ENCODE results near the gene MGLL.

MGLL gene

DNA sequence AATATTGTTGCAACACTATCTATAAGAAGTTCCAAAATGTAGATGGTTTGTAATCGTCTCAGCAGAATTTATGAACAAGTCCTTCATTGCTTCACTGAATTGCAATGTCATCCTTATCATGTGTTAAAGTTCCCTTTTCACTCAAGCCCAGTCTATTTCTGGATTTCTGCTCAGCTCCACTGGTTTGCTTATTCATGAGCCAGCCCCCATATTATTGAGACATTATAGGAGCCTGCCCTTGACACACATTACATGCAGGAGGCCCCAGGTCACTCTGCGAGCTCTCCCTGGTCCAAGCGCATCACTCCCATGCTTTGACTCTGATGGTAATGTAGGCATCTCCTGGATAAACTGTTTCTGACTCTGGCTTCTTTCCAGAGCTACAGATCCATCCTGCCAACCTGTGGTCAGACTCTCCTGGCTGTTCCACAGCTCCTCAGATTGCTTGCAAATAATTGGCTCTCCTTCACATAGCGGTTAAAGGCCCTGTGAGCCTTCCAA, 92.7 kb downstream of the MGLL start:
- no peak for DNase-seq (ENCODE audit: extremely low read depth in 1 of 2, low read depth in 1 of 2)

DNA sequence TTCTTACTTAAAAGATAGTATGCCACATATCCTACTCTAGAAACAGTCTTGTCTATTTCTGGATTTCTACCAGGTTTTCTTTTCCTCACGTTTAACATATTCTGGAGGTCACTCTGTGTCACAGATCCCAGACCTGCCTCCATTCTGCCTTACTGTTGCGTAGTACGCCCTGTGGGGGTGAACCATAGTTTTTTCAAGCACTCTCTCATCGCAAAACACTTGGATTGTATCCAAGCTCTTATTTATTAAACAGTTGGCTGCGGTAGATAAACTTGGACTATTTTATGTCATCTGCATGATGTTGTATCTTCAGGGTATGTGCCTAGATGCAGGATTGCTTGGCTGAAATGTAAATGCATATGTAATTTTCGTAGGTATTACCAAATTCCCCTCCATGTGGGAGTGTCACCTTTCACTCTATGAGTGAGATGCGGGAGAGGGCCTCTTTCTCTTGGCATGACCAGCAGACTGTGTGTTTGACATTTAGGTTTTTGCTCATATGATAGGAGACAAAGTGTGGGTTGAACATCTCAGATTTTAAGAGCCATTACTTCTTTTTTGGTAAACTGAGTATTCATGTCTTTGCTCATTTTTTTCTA, 93.8 kb downstream of the MGLL start:
- no peak for DNase-seq (ENCODE audit: extremely low read depth in 1 of 2, low read depth in 1 of 2)

DNA sequence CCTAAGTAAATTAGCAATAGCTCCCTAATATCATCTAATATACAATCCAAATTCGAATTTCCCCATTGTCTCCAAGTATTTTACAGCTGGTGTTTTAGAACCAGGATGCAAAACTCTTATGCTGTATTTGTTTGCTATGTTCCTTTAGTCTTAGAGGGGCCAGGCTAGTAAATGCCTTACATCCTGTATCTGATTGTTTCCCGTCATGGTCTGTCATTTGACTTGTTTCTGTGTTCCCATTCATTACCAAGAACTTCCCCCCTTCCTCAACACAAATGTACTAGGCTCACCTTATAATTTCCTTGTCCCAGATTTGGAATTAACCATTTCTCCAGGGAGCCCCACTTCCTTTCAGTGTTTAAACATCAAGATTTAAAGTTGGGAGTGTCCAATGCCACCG, 95.4 kb downstream of the MGLL start:
- no peak for DNase-seq (ENCODE audit: extremely low read depth in 1 of 2, low read depth in 1 of 2)

DNA sequence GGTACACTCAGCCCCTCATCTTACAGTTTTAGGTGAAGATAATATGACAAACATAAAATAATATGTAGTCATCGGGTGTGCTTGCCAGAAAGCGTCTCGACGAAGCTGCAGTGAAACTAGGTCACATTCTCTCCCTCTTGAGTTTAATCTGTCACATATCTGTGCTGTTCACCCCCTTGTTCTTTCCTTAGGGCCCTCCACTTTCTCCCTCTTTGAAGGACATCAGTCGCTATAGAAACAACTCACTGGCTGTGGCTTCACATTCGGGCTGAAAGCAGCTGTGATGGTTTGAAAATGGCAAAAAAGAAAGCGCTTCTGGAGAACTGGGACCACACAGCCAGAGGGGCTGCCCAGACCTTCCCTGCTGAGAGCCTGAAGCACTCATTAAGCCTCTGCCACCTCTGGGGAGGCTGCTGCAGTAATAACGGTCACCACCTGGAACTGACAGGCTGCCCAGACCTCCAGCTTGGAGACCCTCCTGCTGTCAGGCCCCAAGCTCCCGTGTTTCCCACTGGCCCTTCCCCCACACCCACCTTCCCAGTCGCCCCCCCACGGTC, 99.2 kb downstream of the MGLL start:
- DNase-seq (ENCODE audit: extremely low read depth in 1 of 2, low read depth in 1 of 2) = no peak

DNA sequence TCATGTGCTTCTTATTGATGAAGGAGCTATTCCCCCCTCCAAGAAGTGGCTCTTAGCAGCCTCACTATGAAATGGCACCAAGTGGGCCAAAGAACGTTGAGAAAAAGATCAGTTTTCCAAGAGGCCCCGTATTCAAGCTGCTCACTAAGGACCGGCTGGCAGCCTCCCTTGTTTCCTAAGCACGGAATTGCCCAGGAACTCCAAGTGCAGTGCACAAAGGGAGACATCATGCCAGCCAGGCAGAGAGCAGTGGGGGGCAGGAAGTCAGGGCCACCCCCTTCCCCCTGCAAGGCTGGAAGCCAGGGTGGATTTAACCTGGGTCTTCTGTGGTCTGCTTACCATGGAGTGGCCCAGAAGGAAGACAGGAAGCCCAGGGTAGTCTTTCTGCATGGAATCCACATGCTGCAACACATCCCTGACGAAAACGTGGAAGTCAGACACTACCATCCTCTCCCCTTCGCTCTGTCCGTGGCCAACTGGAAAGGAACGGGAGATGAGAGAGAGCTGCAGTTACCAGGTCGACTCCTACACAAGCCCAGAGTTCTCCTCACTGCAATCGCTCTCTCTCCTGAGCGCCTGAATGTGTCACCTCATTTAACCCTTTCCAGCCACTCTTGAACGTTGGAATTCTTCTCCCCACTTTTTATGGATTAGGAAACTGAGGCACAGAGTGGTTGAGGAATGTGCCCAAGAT, 100.1 kb downstream of the MGLL start:
- no peak for DNase-seq (ENCODE audit: extremely low read depth in 1 of 2, low read depth in 1 of 2)

DNA sequence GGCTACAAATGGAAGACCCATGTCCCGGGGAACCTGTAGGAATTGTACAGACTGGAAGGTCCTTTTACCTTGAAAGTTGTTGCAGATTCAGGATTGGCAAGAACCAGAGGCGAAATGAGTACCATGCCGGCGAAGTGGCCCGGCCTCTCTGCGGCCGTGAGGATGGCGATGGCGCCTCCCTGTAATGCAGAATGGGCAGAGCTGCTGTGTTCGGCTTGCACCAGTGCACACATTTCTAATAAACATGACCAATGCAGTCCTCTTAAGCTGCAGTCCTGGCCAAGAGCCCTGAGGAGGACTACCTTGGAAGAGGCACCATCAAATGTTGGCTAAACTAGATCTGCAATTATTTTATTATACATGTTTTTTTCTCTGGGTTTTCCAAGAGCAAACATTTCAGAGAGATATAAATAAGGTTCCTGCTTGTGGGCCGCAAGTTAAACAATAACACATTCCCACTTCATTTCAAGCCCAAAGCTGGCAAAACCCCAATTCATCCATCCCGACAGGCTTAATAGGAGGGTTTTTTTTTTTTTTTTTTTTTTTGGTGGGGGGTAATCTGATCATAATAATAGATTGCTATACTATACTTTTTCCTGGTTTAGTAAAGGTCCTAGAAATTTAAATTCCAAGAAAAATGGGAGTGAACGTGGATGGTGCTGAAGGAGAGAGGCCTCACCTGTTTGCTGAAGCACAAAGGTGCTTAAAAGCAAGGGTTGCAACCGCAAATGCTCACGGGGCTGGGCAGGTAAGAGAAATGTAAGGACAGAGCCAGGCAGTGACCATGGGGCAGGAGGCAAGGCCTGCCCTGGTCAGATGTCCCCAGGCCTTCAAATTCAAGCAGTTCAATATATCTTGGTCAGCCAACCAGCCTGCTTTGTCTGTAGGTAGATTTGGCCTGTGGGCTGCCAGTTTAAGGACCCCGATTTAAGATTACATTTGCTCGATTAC, 101.1 kb downstream of the MGLL start:
- DNase-seq (ENCODE audit: extremely low read depth in 1 of 2, low read depth in 1 of 2) = no peak

DNA sequence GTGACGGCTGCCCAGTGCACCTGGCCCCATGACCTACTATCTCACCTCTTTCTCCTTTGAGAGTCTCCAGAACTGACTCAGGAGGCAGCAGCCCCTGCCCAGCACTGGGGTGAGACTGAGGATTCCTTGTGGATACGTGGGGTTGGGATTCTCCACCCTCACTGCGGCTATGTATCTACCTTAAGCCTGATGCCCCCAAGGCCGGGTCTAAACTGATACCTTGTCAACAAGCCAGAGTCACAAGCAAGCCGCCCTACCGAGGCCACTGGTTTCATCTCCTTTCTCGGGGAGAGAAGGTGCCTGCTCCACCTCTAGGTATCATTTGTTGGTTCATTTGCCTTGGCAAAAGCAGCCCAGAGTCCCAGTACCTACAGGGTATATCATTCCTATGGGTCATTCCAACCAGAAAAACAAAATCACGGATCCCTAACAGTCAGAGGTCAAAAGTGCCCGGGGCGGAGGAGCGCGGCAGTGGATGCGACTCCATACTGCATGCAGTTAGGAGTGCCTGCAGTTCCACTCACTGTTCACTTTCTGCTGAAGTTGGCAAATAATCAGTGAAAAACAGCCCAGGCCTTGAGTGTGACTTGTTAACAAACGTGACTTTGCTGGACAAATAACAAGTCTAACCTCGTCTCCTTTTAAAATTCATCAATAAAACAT, 102.0 kb downstream of the MGLL start:
- no peak for DNase-seq (ENCODE audit: extremely low read depth in 1 of 2, low read depth in 1 of 2)

DNA sequence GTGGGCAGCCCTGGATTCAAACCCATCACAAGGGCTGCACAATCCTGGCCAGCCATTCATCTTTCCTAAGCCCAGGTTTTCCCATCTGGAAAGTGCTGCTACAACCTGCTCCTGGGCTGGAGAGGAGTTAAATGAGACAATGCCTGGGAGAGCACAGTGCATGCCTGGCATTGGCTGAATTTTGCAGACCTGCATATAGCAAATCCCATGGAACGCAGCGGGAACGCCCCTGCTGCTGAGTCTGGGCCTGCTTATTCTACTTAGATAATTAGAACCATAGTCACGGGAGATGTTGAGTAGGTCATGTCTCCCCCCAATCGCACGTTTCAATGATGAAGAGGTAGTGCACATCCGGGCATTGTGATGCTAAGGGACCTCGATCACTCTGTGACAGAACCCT, 102.9 kb downstream of the MGLL start:
- DNase-seq (ENCODE audit: extremely low read depth in 1 of 2, low read depth in 1 of 2) = no peak

DNA sequence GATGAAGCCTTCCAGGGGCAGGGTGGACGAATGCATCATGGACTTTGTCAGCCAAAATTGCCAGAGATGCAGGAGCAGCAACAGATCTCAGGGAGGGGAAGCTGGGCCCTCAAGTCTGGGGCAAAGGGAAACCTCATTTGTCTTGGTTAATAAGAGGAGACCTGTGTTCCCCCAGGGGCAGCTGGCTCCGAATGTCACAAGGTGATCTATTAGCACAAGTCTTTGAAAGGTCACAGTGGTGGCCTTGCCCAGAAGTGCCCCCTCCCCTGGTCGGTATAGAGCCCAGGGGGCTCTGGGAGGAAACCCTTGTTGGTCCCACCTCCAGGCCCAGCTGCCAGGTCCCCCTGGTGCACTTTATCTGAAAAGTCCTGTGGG, 103.4 kb downstream of the MGLL start:
- DNase-seq (ENCODE audit: extremely low read depth in 1 of 2, low read depth in 1 of 2) = no peak

DNA sequence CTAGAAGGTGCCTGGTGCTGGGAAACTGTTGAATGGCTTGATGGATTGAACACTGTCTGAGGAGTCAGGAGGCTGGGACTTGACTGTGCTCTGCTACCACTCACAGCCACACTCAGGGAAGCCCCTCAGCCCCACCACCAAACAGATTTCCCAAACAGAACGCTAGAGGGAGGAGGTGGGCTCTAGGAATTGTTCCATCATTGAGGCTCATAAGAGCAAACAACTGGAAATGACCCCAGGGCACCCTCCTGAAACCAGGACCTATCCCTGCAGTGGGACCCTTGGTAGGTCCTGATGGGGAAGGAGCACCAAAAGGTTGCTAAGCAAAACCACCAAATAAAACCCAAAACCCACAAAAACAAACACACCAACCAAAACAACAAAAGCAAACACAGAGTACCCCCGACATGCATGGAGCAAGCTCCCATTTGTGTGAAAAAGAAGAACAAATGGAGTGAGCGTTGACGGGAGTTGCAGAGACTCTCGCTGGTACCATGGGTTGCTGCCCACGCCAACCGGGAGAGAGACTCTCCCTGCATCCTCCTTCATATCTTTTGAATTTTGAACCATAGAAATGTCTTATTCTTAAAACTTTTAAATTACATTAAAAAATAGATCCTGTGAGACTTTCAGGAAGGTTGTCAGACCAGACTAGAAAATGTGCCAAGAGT, 103.9 kb downstream of the MGLL start:
- no peak for DNase-seq (ENCODE audit: extremely low read depth in 1 of 2, low read depth in 1 of 2)

DNA sequence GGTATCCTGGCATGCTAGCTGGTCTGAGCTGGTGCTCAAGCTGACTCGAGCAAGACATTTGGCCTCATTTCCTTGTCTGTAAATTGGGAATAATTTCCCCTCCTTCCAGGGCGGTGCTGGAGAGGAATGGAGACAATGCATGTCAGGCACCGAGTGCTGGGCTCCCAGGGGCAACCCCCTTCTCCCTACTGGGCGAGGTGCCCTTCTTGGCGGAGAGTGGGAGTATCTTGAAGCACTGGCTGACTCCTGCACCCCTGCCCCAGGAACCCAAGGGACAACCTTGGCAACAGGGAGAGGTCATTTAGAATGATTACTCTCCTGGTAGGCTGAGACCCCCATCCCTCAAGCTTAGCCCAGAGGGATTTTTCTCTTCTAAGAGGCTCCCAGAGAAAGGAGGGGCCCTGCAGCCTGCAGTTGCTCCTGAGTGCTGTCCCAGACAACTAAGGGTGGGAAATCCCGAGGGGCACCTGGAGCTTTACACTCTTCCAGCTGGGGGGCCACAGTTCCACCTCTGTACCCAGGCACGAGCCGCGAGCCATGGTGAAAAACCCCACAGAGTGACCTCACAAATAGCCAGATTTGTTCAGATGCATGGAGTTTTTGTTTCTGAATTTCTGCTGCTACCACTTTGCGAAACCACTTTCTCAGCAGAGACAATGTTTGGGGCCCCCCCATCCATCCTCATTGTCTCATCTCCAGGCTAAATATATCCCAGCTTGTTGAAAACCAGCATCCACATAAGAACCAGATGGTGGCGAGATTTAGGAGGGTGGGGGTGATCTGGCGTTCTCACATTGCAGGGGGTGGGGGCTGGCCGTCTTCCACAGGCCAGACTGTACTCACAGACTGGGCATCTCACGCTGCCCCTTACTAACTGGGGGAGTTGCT, 104.7 kb downstream of the MGLL start:
- no peak for DNase-seq (ENCODE audit: extremely low read depth in 1 of 2, low read depth in 1 of 2)

DNA sequence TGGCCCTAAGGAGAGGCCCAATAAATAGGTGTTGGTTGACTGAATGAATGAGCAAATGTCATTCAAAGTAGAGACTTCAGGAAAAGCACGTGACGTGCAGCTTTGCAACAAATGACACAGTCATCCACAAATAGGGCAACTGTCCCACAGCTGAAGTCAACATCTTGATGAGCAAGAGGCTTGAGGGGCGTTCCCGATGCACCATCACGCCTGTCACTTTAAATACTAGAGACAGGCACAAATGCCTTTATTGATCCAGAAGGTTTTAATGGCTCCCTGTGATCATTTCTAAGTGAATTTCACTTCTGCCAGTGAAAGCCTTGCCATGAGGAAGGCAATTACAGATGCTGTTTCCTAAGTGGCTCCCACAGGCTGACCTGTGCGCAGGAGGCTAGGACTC, 105.9 kb downstream of the MGLL start:
- no peak for DNase-seq (ENCODE audit: extremely low read depth in 1 of 2, low read depth in 1 of 2)

DNA sequence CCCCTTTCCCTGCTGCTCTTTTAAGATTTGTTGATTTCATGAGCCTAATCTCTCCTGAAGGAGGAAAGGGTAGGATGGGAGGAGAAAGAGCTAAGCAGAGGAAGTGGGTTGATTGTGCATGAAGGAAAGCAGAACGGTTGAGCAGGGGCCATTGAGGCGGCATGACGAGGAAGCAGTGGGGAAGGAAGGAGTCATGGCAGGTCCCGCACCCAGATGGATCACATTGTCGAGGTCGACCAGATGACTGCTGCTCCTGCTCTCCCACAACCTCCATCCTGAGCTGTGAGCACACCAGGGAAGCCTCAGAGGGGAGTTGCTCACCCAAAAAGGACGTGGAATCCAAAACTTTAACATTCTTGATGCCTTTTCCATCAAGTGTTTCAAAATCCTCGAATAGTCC, 106.8 kb downstream of the MGLL start:
- DNase-seq (ENCODE audit: extremely low read depth in 1 of 2, low read depth in 1 of 2) = no peak

DNA sequence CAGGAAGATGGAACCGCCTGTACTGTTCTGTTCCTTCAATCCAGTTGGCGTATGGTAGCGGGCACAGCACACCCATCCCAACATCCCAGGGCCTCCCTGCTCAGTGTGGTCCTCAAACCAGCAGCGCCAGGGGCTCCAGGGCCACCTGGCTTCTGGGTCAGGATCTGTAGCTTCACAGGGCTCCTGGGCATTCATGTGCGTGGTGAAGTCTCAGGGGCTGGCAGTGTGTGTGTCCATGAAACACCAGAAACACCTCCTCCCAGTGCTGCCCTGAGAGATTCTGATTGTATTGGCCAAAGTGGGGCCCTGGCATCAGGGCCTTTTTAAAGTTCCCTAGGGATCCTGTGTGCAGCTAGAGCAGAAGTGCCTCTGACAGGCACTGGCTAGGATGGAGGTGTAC, 107.4 kb downstream of the MGLL start:
- DNase-seq (ENCODE audit: extremely low read depth in 1 of 2, low read depth in 1 of 2) = no peak

DNA sequence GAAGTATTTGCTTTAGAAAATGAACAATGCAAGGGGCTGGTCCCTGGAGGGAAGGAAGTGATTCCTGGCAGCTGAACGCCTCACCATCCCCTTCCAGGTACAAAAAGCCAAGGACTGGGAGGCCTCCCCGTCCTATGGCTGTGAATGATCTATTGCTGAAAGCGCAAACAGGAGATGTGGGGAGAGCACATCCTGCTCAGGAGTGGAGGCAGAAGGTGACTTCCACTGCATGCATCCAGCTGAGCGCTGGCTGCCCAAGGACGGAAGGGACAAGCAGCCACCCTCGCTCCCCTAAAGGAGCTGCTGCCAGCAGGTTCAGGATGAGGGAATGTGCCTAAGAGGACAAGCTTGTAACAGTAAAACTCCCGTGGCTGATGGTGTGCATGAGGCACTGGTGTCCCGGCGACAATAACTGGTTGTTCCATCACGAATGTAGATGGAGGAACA, 108.2 kb downstream of the MGLL start:
- DNase-seq (ENCODE audit: extremely low read depth in 1 of 2, low read depth in 1 of 2) = no peak

DNA sequence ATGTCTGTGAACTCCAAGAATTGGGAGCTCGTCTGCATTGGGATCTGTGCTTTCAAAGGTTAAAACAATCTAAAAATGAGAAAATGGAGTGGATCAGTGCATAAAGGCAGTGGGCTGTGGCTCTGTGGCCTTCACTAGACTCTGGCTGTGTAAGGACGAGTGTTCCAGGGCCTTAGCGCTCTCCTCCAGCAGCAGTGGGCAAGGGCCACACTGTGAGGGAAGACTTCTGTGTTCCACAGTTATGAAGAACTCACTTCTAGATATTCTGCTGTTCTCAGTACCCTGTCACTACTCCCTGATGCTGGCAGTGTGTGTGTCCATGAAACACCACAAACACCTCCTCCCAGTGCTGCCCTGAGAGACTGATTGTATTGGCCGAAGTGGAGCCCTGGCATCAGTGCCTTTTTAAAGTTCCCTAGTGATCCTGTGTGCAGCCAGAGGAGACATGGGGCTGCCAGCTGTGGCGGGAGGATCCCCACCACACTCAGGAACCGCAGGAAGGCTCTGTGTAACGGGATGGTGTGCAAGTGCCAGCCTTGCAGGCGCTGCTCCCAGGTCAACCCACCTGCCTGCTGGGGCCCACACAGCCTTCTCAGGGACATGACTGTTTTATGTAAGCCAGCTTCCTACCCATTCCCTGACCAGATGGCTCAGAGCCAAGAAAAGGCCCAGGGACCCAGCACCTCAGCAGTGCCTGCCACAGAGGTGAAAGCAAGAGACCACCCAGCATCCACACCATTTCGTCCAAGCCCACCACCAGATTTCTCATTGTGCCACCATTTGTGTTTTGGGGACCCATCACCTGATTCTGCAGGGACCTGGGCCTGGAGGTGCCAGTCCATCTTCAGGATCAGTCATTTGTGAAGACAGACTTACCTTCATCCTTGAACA, 109.2 kb downstream of the MGLL start:
- DNase-seq (ENCODE audit: extremely low read depth in 1 of 2, low read depth in 1 of 2) = no peak

DNA sequence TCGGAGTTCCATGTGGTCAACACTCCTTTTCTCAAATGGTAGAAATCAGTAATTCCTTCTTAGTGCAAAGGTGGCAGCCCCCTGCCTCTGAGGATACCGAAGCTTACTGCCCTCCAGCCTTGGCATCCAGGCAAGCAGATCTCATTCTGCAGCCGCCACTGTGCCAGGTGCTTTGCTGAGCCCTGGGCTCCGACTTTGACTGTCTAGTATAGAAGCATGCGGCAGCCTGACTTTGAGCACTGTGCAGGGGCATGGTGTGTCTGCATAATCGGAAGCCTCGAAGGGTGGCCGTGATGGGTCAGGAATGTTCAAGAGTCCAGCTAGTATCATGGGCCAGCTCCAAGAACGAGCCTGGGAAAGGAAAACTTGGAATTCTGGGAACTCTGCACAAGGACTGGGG, 109.9 kb downstream of the MGLL start:
- no peak for DNase-seq (ENCODE audit: extremely low read depth in 1 of 2, low read depth in 1 of 2)

DNA sequence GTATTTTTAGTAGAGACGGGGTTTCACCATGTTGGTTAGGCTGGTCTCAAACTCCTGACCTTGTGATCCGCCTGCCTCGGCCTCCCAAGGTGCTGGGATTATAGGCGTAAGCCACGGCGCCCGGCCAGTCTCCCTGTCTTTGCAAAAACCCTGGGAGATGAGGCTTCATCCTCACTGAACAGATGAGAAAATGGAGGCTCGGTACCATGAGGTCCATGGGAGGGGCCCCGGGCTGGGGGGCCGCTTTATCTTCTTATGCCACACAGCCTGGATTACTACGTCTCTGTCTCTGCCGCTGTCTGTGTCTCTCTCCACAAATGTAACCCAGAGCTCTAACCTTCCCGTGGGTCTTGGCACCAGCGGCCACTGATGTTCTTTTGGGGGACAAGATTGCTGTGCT, 110.4 kb downstream of the MGLL start:
- DNase-seq (ENCODE audit: extremely low read depth in 1 of 2, low read depth in 1 of 2) = no peak

Measured in activated CD8-positive, alpha-beta memory T cell treated with anti-CD3 and anti-CD28 coated beads for 1 hour (primary cell).